ENCODE results near the gene IGLON5. TPM values are rescaled to one million over a fixed set of nuclear protein-coding genes. Genes with fewer than 3 reads are reported as not detected.

Gene IGLON5
- total RNA-seq, 1 experiment from 2014 or later, result 41.2 TPM

- Mint-ChIP-seq H3K27me3 (ENCODE audit: low read depth) (peaks cover 53% of the 10 kb centered on the region), H3K4me3 (no peak overlapping the region)
- CTCF ChIA-PET, result interaction anchor here (1.0 to 1.4 kb wide), 2 partner anchors 11 to 194 kb away, joined by 3 to 4 read pairs; no protein-coding TSS in a partner anchor
Measured at GRCh38 chr19:51282335-51282734, 29.1 kb upstream of the IGLON5 start.

GRCh38 chr19:51285682-51286081 lies 25.8 kb upstream of the IGLON5 start:
- ChIA-PET CTCF (no interaction called here), POLR2A (no interaction called here)
- H3K27me3 Mint-ChIP-seq (ENCODE audit: low read depth), result peaks cover 26% of the 10 kb centered on the region
- H3K9me3 Mint-ChIP-seq, result peaks cover 20% of the 10 kb centered on the region
- no peak overlapping the region for H3K4me3 Mint-ChIP-seq
- no peak overlapping the region for H3K27ac Mint-ChIP-seq
- ATAC-seq (no peak), DNase-seq (ENCODE audit: low spot score) (no peak)
- H3K36me3 Mint-ChIP-seq, result no peaks in the 10 kb centered on the region; the same call in 1 of the 2 replicates
- no peaks in the 10 kb centered on the region for H3K4me1 Mint-ChIP-seq
- TF ChIP-seq CBFB (CRISPR knock-in tag; IDR thresholded peaks at IDR 0.05; ENCODE audit: low read depth), result no peak
- TF ChIP-seq ATF6 (CRISPR knock-in tag; IDR thresholded peaks at IDR 0.05), result no peak
- no peak for TF ChIP-seq AFF4 (CRISPR knock-in tag; IDR thresholded peaks at IDR 0.05; ENCODE audit: borderline replicate concordance)
- TF ChIP-seq ZSCAN18 (CRISPR knock-in tag; IDR thresholded peaks at IDR 0.05), result no peak
- no peak for TF ChIP-seq ZNF512 (CRISPR knock-in tag; IDR thresholded peaks at IDR 0.05; ENCODE audit: borderline replicate concordance)
- no peak for TF ChIP-seq CTCF (IDR thresholded peaks at IDR 0.05)
- TF ChIP-seq GTF2I (CRISPR knock-in tag; conservative IDR thresholded peaks at IDR 0.05), result no peak
- no peak for TF ChIP-seq PREB (CRISPR knock-in tag; IDR thresholded peaks at IDR 0.05; ENCODE audit: borderline replicate concordance)
- no peak for TF ChIP-seq ZNF425 (CRISPR knock-in tag; conservative IDR thresholded peaks at IDR 0.05)
- TF ChIP-seq TEAD1 (CRISPR knock-in tag; IDR thresholded peaks at IDR 0.05), result no peak
- no peak for TF ChIP-seq MXD4 (CRISPR knock-in tag; IDR thresholded peaks at IDR 0.05; ENCODE audit: borderline replicate concordance)
- TF ChIP-seq SOX15 (CRISPR knock-in tag; IDR thresholded peaks at IDR 0.05), result no peak
- no peak for TF ChIP-seq ELF4 (CRISPR knock-in tag; IDR thresholded peaks at IDR 0.05; ENCODE audit: low read depth)
- no peak for TF ChIP-seq ZMAT4 (CRISPR knock-in tag; IDR thresholded peaks at IDR 0.05)
- TF ChIP-seq ZNF281 (CRISPR knock-in tag; IDR thresholded peaks at IDR 0.05), result no peak

More at GRCh38 chr19:51282335-51282734, 29.1 kb upstream of the IGLON5 start:
- H3K9me3 Mint-ChIP-seq, result peaks cover 26% of the 10 kb centered on the region
- H3K27ac Mint-ChIP-seq, result no peak overlapping the region
- POLR2A ChIA-PET, result no interaction called here
- peaks cover 5% of the 10 kb centered on the region for H3K36me3 Mint-ChIP-seq
- no peaks in the 10 kb centered on the region for H3K4me1 Mint-ChIP-seq
- no peak for ATAC-seq
- no peak for DNase-seq (ENCODE audit: low spot score)
- TF ChIP-seq ZNF396 (CRISPR knock-in tag; IDR thresholded peaks at IDR 0.05; ENCODE audit: borderline replicate concordance) (no peak), NR1H2 (CRISPR knock-in tag; IDR thresholded peaks at IDR 0.05) (no peak), GRHL2 (CRISPR knock-in tag; IDR thresholded peaks at IDR 0.05; ENCODE audit: insufficient replicate concordance, severe bottlenecking) (no peak), JAZF1 (CRISPR knock-in tag; IDR thresholded peaks at IDR 0.05) (no peak)

Data from WTC11 (cell line).